Nephron (organoid): ENCODE measurements around the gene GRM8.

ENCODE experiments used
- H3K27ac Mint-ChIP-seq, 3 experiments: 2 replicates each; pipeline ENCODE4 v1.8.0; 2020; ENCODE audit warnings: mixed read lengths in 3 of 3, mild to moderate bottlenecking in 2 of 3, moderate library complexity in 1 of 3
- H3K27me3 Mint-ChIP-seq: 2 replicates; pipeline ENCODE4 v1.8.0; 2021; ENCODE audit warnings: low read depth, mild to moderate bottlenecking, moderate library complexity, mixed read lengths
- H3K36me3 Mint-ChIP-seq: 2 replicates; pipeline ENCODE4 v1.8.0; 2020; ENCODE audit warnings: low read depth, mixed read lengths
- H3K4me1 Mint-ChIP-seq: 2 replicates; pipeline ENCODE4 v1.8.0; 2020; ENCODE audit warnings: mixed read lengths
- H3K4me3 Mint-ChIP-seq, 3 experiments: 2 replicates each; pipeline ENCODE4 v1.8.0; 2020; ENCODE audit warnings: mild to moderate bottlenecking in 3 of 3, mixed read lengths in 3 of 3, moderate library complexity in 2 of 3
- H3K9me3 Mint-ChIP-seq: 2 replicates; pipeline ENCODE4 v1.8.0; 2020; ENCODE audit warnings: mixed read lengths
- TF ChIP-seq, protein P1 (sequence below), 3 experiments: fragments of 200-600 bp; sonication (generic); IDR thresholded peaks; one replicate each; pipeline ENCODE4 v1.5.0; 2021; ENCODE audit warnings: antibody characterized with exemption in 3 of 3; ENCODE audit not compliant: unreplicated experiment in 3 of 3

GRM8 gene

DNA sequence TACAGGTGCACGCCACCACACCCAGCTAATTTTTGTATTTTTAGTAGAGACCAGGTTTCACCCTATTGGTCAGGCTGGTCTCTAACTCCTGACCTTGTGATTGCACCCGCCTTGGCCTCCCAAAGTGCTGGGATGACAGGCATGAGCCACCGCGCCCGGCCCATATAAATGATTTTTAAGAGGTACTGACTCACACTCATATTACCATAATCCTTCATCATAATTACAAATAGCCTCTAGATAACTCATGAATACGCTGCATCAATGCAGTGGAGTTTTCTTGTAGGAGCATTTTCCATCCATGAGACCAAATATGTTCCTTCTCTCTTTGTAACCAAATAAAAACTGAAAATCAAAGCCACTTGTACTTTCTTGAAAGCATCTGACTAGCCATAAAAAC is 193.3 kb downstream of the GRM8 start:
- Mint-ChIP-seq H3K27me3 (no peaks in the 10 kb centered on the region), H3K36me3 (no peaks in the 10 kb centered on the region), H3K4me3 (no peak overlapping the region), H3K27ac (no peak overlapping the region), H3K4me1 (no peaks in the 10 kb centered on the region), H3K9me3 (peaks cover 13% of the 10 kb centered on the region)
- TF ChIP-seq, protein P1, sequence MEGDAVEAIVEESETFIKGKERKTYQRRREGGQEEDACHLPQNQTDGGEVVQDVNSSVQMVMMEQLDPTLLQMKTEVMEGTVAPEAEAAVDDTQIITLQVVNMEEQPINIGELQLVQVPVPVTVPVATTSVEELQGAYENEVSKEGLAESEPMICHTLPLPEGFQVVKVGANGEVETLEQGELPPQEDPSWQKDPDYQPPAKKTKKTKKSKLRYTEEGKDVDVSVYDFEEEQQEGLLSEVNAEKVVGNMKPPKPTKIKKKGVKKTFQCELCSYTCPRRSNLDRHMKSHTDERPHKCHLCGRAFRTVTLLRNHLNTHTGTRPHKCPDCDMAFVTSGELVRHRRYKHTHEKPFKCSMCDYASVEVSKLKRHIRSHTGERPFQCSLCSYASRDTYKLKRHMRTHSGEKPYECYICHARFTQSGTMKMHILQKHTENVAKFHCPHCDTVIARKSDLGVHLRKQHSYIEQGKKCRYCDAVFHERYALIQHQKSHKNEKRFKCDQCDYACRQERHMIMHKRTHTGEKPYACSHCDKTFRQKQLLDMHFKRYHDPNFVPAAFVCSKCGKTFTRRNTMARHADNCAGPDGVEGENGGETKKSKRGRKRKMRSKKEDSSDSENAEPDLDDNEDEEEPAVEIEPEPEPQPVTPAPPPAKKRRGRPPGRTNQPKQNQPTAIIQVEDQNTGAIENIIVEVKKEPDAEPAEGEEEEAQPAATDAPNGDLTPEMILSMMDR (IDR thresholded peaks at IDR 0.05; ENCODE audit: unreplicated experiment in 3 of 3), result no peak

DNA sequence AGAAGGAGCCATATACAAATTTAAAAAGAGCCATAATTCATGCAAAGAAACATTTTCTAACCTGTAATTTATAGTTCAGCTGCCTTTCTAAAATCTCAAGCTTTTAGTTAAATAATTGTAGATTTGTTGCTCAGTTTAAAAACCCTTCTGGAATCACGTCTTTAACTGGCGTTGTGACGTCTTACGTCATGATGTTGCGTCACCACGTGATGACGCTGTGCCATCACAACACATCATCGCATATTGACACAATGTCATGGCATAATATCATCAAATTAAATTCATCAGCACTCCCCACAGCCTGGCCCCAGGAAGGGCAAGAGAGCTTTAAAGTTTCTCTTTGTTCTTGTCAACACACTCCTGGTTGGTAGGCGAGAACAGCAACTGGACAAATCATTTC is 194.8 kb downstream of the GRM8 start:
- no peaks in the 10 kb centered on the region for H3K4me1 Mint-ChIP-seq
- no peak overlapping the region for H3K27ac Mint-ChIP-seq
- TF ChIP-seq, protein P1 (IDR thresholded peaks at IDR 0.05; ENCODE audit: unreplicated experiment in 3 of 3), result no peak
- no peaks in the 10 kb centered on the region for H3K27me3 Mint-ChIP-seq
- H3K4me3 Mint-ChIP-seq, result no peak overlapping the region
- no peaks in the 10 kb centered on the region for H3K36me3 Mint-ChIP-seq
- peaks cover 3% of the 10 kb centered on the region for H3K9me3 Mint-ChIP-seq

DNA sequence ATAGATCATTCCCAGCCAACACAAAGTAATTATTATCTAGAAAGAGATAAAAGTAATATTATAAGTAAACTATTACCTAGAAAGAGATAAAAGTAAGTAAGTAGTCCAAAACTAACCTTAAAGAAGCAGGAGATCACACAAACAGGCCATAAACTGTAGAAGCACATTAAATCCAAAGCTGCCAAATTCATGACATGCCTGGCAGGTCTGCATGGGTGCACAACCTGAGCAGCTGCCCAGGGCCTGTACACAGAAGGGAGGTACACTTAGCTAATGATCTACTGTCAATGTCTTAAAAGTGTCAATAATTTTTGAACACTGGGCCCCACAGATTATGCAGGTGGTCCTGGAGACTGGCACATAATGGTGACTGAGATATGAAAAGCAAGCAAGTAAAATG is 196.5 kb downstream of the GRM8 start:
- Mint-ChIP-seq H3K9me3 (no peaks in the 10 kb centered on the region), H3K36me3 (no peaks in the 10 kb centered on the region), H3K4me1 (no peaks in the 10 kb centered on the region), H3K4me3 (no peak overlapping the region), H3K27me3 (no peaks in the 10 kb centered on the region), H3K27ac (peak overlapping the region; percentile 66 to 85 (median 81))
- TF ChIP-seq, protein P1 (IDR thresholded peaks at IDR 0.05; ENCODE audit: unreplicated experiment in 3 of 3), result no peak

DNA sequence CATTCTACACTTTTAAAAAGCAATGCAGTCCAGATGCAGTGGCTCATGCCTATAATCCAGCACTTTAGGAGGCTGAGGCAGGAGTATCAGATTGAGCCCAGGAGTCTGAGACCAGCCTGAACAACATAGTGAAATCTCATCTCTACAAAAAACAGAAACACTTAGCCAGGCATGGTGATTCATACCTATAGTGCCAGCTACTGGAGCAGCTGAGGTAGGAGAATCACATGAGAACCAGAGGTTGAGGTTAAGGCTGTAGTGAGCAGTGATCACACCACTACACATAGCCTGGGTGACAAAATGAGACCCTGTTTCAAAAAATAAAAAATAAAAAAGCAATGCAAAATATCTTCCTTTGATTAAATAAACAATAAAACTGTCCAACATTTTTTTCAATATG is 205.2 kb downstream of the GRM8 start:
- Mint-ChIP-seq H3K27ac (no peak overlapping the region), H3K9me3 (no peaks in the 10 kb centered on the region), H3K27me3 (no peaks in the 10 kb centered on the region), H3K36me3 (no peaks in the 10 kb centered on the region), H3K4me1 (no peaks in the 10 kb centered on the region), H3K4me3 (no peak overlapping the region)
- TF ChIP-seq, protein P1 (IDR thresholded peaks at IDR 0.05; ENCODE audit: unreplicated experiment in 3 of 3), result no peak

DNA sequence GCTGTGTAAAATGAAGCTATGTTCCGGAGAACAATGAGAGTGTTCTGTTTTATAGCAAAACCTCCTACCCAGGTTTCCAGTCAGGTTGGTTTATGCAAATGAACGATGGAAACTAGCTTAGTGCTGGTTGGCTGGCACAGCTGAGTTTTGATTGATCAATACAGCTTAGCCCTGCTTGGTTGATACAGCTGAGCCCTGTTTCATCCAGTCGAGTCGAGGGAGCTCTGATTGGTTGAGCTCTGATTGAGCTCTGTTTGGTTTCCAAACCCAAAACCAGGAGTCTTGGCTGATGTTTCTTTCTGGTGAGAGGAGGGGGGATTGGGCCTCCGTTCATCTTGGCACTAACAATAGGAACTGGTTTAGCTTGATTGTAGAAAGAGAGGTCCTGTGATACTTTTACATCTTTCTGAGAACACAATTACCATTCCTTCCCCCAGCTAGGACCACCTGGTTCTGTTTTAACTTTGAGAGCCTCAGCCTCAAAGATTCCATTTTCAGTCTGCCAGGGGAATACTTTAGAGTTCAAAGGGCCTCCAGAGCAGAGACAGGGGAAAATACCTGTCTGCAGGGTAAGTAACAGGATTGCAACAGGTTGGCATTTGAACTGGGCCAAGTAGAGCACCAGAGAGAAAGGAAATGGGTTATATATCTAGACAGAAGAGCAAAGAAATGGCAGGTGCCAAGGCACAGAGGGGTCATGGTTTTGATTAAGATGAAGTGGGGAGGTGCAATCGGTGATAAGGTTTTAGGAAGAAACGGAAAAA is 210.9 kb downstream of the GRM8 start:
- TF ChIP-seq, protein P1 (IDR thresholded peaks at IDR 0.05; ENCODE audit: unreplicated experiment in 3 of 3), result no peak
- H3K4me3 Mint-ChIP-seq, result no peak overlapping the region
- H3K27ac Mint-ChIP-seq, result no peak overlapping the region
- H3K4me1 Mint-ChIP-seq, result no peaks in the 10 kb centered on the region
- no peaks in the 10 kb centered on the region for H3K36me3 Mint-ChIP-seq
- H3K27me3 Mint-ChIP-seq, result no peaks in the 10 kb centered on the region
- H3K9me3 Mint-ChIP-seq, result peaks cover 7% of the 10 kb centered on the region

DNA sequence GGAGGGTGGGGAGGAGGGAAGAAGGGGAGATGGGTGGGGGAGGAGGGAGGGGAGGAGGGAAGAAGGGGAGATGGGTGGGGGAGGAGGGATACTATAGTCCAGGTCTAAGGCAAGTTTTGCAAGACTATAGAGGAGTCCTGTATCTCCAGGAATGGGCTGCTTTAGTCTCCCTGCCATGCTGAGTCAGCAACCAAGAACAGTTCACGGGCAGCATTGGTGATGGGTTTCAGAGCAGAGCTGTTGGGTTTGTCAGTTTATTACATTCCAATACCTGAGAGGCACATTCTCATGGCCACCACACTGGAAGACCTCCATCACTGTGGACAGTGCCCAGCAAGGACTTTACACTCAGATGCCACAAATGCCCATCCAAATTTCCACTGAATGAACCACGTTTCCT is 212.7 kb downstream of the GRM8 start:
- no peak overlapping the region for H3K4me3 Mint-ChIP-seq
- TF ChIP-seq, protein P1 (IDR thresholded peaks at IDR 0.05; ENCODE audit: unreplicated experiment in 3 of 3), result no peak
- no peak overlapping the region for H3K27ac Mint-ChIP-seq
- no peaks in the 10 kb centered on the region for H3K4me1 Mint-ChIP-seq
- H3K36me3 Mint-ChIP-seq, result no peaks in the 10 kb centered on the region
- H3K9me3 Mint-ChIP-seq, result peaks cover 7% of the 10 kb centered on the region
- no peaks in the 10 kb centered on the region for H3K27me3 Mint-ChIP-seq
